ENCODE results near the gene FSD2. TPM values are rescaled to one million over a fixed set of nuclear protein-coding genes. Genes with fewer than 3 reads are reported as not detected.

The FSD2 gene
- total RNA-seq, 1 experiment from 2014 or later, result not detected

DNA sequence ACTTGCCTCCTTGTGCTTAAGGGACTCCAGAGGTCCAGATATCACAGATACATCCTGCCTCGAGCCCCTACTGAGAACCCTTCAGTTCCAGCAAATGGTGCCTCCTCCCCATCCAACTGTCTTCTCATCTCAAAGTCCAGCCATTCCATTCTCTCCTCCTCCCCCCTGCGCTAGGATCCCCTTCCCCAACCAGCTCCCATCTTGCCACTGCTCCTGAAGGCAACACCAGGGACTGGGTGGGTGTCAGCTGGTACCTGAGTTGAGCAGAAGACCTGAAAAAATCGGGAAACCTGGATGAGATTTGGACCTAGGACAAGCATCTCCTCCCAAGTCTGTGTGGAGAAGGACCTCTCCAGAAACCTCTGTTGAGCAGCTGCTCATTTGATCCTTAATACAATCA, 93.8 kb downstream of the FSD2 start:
- Histone ChIP-seq H2AK5ac (ENCODE audit: insufficient read length, low read length) (no peak overlapping the region), H4K20me1 (ENCODE audit: control insufficient read depth, insufficient read depth, insufficient read length) (no peaks in the 10 kb centered on the region), H3T11ph (ENCODE audit: low read length) (no peak overlapping the region), H3K27me3 (ENCODE audit: insufficient read depth, low read length) (no peaks in the 10 kb centered on the region), H4K8ac (replicated peaks; ENCODE audit: insufficient read length, low read depth, low read length) (no peak overlapping the region), H3K79me1 (ENCODE audit: insufficient read depth, low read depth, low read length, poor library complexity, severe bottlenecking) (no peaks in the 10 kb centered on the region), H3K23ac (ENCODE audit: insufficient read length, low read depth, low read length) (no peak overlapping the region), H3K79me2 (ENCODE audit: insufficient read depth, low read length) (no peaks in the 10 kb centered on the region), H3K9ac (ENCODE audit: extremely low read depth, insufficient read length, low read length) (no peak overlapping the region), H3K9me3 (ENCODE audit: control insufficient read depth, low read depth, low read length) (no peaks in the 10 kb centered on the region), H3K23me2 (ENCODE audit: insufficient read length, low read depth, low read length, poor library complexity, severe bottlenecking) (peaks cover 15% of the 10 kb centered on the region), H2BK120ac (ENCODE audit: low read depth, low read length, poor library complexity, severe bottlenecking) (no peak overlapping the region), H2AFZ (ENCODE audit: low read length) (no peak overlapping the region), H3K18ac (ENCODE audit: insufficient read length, low read depth, low read length) (no peak overlapping the region), H3K4me2 (ENCODE audit: insufficient read depth, insufficient read length, low read length) (no peak overlapping the region), H3K14ac (ENCODE audit: insufficient read depth, low read length) (no peak overlapping the region), H3K4me1 (ENCODE audit: insufficient read depth, low read length) (peaks cover 8% of the 10 kb centered on the region), H2BK5ac (ENCODE audit: insufficient read length, low read length) (no peak overlapping the region), H3K56ac (ENCODE audit: insufficient read length, low read depth, low read length) (no peak overlapping the region), H3K4ac (ENCODE audit: low read depth, low read length) (no peak overlapping the region), H4K5ac (ENCODE audit: insufficient read length, low read depth, low read length) (no peak overlapping the region), H2BK15ac (ENCODE audit: low read depth, low read length) (no peak overlapping the region), H4K91ac (ENCODE audit: insufficient read length, low read depth, low read length) (no peak overlapping the region), H2BK20ac (ENCODE audit: low read depth, low read length, poor library complexity, severe bottlenecking) (no peak overlapping the region), H3K27ac (ENCODE audit: insufficient read length, low read depth, low read length) (no peak overlapping the region), H2BK12ac (ENCODE audit: insufficient read length, low read depth, low read length) (no peak overlapping the region)
- Mint-ChIP-seq H3K36me3 (ENCODE audit: insufficient read depth in 1 of 3, low read depth in 3 of 3) (peaks cover 3 to 8% (median 4%) of the 10 kb centered on the region in 3 experiments; a peak in 5 of 7 replicates), H3K4me3 (no peak overlapping the region; a peak in 2 of 5 replicates), H3K9me3 (peaks cover 5 to 6% of the 10 kb centered on the region in 2 experiments), H3K27ac (no peak overlapping the region), H3K4me1 (peaks cover 5 to 9% of the 10 kb centered on the region in 2 experiments; a peak in 3 of 4 replicates), H3K27me3 (ENCODE audit: low read depth) (peaks cover 11% of the 10 kb centered on the region)
- no peak for DNase-seq
- WGBS (ENCODE audit: extremely low coverage, insufficient read length, low lambda C conversion rate), result no CpG with 5 or more reads among the region's 3 CpGs
- TF ChIP-seq, protein P1, sequence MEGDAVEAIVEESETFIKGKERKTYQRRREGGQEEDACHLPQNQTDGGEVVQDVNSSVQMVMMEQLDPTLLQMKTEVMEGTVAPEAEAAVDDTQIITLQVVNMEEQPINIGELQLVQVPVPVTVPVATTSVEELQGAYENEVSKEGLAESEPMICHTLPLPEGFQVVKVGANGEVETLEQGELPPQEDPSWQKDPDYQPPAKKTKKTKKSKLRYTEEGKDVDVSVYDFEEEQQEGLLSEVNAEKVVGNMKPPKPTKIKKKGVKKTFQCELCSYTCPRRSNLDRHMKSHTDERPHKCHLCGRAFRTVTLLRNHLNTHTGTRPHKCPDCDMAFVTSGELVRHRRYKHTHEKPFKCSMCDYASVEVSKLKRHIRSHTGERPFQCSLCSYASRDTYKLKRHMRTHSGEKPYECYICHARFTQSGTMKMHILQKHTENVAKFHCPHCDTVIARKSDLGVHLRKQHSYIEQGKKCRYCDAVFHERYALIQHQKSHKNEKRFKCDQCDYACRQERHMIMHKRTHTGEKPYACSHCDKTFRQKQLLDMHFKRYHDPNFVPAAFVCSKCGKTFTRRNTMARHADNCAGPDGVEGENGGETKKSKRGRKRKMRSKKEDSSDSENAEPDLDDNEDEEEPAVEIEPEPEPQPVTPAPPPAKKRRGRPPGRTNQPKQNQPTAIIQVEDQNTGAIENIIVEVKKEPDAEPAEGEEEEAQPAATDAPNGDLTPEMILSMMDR (conservative IDR thresholded peaks at IDR 0.05), result no peak
